Spleen (tissue), 11 donors: ENCODE measurements around the gene MCCD1. TPM values are rescaled to one million over a fixed set of nuclear protein-coding genes. Genes with fewer than 3 reads are reported as not detected.

Source experiments
- DNase-seq: peaks from one replicate; pipeline ENCODE4 v3.0.0-alpha.2; 2020
- H3K27ac ChIP-seq, 8 donors: fragments of 200-600 bp; sonication (generic) in 7 of 8; 1 replicate in 4 of 8; 2 replicates in 4 of 8; pipeline versions ENCODE4 v1.5.0 to v1.8.0; 2016 to 2021; ENCODE audit warnings: inconsistent platforms in 4 of 8, mild to moderate bottlenecking in 4 of 8, moderate library complexity in 1 of 8
- H3K27me3 ChIP-seq, 7 donors: fragments of 200-600 bp; sonication (generic) in 6 of 7; replicated peaks in 1 of 7; 1 replicate in 4 of 7; 2 replicates in 3 of 7; pipeline versions ENCODE4 v1.5.0 to v1.8.0; 2016 to 2021; ENCODE audit warnings: inconsistent platforms in 3 of 7, mild to moderate bottlenecking in 1 of 7
- H3K36me3 ChIP-seq, 6 donors: fragments of 200-600 bp; sonication (generic) in 5 of 6; 1 replicate in 4 of 6; 2 replicates in 2 of 6; pipeline versions ENCODE4 v1.5.0 to v1.8.0; 2016 to 2021; ENCODE audit warnings: inconsistent platforms in 2 of 6
- H3K4me1 ChIP-seq, 6 donors: fragments of 200-600 bp; sonication (generic) in 5 of 6; 1 replicate in 3 of 6; 2 replicates in 3 of 6; pipeline versions ENCODE4 v1.5.0 to v1.8.0; 2016 to 2021; ENCODE audit warnings: inconsistent platforms in 3 of 6
- H3K4me3 ChIP-seq, 8 donors: fragments of 200-600 bp; sonication (generic) in 7 of 8; 1 replicate in 4 of 8; 2 replicates in 4 of 8; pipeline versions ENCODE4 v1.5.0 to v1.8.0; 2016 to 2021; ENCODE audit warnings: inconsistent platforms in 4 of 8, mild to moderate bottlenecking in 4 of 8, moderate library complexity in 2 of 8
- H3K9me3 ChIP-seq, 8 donors: fragments of 200-600 bp; sonication (generic) in 7 of 8; 1 replicate in 4 of 8; 2 replicates in 4 of 8; pipeline versions ENCODE4 v1.5.0 to v1.8.0; 2016 to 2021; ENCODE audit warnings: inconsistent platforms in 4 of 8
- POLR2A ChIP-seq, 3 donors: fragments of 450-650 bp; IDR thresholded peaks; one replicate each; pipeline ENCODE4 v1.5.1; 2017; ENCODE audit warnings: antibody characterized with exemption in 3 of 3, mild to moderate bottlenecking in 1 of 3
- POLR2AphosphoS5 ChIP-seq, 3 donors: sonication (generic); formaldehyde crosslinking; IDR thresholded peaks; one replicate each; pipeline ENCODE4 v1.5.1; 2017; ENCODE audit warnings: antibody characterized with exemption in 3 of 3
- WGBS, 5 donors: extraction: QIAGEN DNeasy Blood & Tissue Kit in 3 of 5; methylation state at CpG; one replicate each; pipeline versions ENCODE4 v1.1.5 to v1.1.7; 2013 to 2018; 5-methylcytosine and 5-hydroxymethylcytosine counted together
- intact Hi-C: fragments of 100-400 bp; cut with DNase I; formaldehyde crosslinking; loops from one replicate; pipeline ENCODE4 v1.15.0; 2023; ENCODE audit warnings: low total_unique reads
- polyA plus RNA-seq, 3 donors: library from polyadenylated mRNA; stranded (reverse); fragments of 200-250 nt; gene quantifications; one replicate each; pipeline ENCODE4 v1.2.1, GENCODE V29; 2013
- total RNA-seq, 7 donors: library from RNA; depleted of rRNA in 3 of 7; stranded (reverse); fragments of >200 nt in 3 of 7; fragmentation: NEBNext Ultra II Directional in 4 of 7; extraction: Animal tissue kit (Norgen Biotek cat#: 25700) in 4 of 7; gene quantifications; one replicate each; pipeline versions ENCODE4 v1.1.0 to v1.2.1, GENCODE V29; 2016 to 2021
- TF ChIP-seq, protein P1 (sequence below), 11 experiments: fragments of 200-600 bp in 7 of 11; fragments of 450-650 bp in 4 of 11; sonication (generic) in 4 of 11; IDR thresholded peaks in 8 of 11; conservative IDR thresholded peaks in 3 of 11; 1 replicate in 7 of 11; 2 replicates in 4 of 11; pipeline versions ENCODE4 v1.4.0 to v1.8.0; 2016 to 2021; ENCODE audit warnings: antibody characterized with exemption in 11 of 11, inconsistent platforms in 4 of 11, mild to moderate bottlenecking in 1 of 11
- donor health status: healthy with polysubstance abuse.
- donor health status: DM: no; HTN: no; CAD: no; lungs with moderate emphysema.
- donor health status: DM: no; HTN: no; CAD: no.
- donor health status: Bipolar disorder and iron deficiency.
- donor health status: healthy.
- donor health status: DM: no; HTN: no; CAD: no.
- donor health status: DM: yes; HTN: yes; CAD: no.

MCCD1 gene
- total and polyA plus RNA-seq, 10 donors = not detected

DNA sequence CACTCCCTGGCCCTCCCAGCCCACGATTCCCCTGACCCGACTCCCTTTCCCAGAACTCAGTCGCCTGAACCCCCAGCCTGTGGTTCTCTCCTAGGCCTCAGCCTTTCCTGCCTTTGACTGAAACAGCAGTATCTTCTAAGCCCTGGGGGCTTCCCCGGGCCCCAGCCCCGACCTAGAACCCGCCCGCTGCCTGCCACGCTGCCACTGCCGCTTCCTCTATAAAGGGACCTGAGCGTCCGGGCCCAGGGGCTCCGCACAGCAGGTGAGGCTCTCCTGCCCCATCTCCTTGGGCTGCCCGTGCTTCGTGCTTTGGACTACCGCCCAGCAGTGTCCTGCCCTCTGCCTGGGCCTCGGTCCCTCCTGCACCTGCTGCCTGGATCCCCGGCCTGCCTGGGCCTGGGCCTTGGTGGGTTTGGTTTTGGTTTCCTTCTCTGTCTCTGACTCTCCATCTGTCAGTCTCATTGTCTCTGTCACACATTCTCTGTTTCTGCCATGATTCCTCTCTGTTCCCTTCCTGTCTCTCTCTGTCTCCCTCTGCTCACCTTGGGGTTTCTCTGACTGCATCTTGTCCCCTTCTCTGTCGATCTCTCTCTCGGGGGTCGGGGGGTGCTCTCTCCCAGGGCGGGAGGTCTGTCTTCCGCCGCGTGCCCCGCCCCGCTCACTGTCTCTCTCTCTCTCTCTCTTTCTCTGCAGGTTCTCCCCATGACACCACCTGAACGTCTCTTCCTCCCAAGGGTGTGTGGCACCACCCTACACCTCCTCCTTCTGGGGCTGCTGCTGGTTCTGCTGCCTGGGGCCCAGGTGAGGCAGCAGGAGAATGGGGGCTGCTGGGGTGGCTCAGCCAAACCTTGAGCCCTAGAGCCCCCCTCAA lies 43.5 kb downstream of the MCCD1 start, which contains the start of gene LTA:
LTA (plus strand) TSS at position 249 of the 871 bp plus-strand sequence; CDS start at position 703, 454 bp downstream.
- H3K36me3 ChIP-seq = peaks cover 0 to 8% (median 0%) of the 10 kb centered on the region in 6 donors
- TF ChIP-seq POLR2AphosphoS5 (IDR thresholded peaks at IDR 0.05) (peak; percentile 80 to 85 (median 85)), POLR2A (IDR thresholded peaks at IDR 0.05) (peak in 1 of 3 donors; percentile 58)
- TF ChIP-seq, protein P1, sequence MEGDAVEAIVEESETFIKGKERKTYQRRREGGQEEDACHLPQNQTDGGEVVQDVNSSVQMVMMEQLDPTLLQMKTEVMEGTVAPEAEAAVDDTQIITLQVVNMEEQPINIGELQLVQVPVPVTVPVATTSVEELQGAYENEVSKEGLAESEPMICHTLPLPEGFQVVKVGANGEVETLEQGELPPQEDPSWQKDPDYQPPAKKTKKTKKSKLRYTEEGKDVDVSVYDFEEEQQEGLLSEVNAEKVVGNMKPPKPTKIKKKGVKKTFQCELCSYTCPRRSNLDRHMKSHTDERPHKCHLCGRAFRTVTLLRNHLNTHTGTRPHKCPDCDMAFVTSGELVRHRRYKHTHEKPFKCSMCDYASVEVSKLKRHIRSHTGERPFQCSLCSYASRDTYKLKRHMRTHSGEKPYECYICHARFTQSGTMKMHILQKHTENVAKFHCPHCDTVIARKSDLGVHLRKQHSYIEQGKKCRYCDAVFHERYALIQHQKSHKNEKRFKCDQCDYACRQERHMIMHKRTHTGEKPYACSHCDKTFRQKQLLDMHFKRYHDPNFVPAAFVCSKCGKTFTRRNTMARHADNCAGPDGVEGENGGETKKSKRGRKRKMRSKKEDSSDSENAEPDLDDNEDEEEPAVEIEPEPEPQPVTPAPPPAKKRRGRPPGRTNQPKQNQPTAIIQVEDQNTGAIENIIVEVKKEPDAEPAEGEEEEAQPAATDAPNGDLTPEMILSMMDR (IDR thresholded peaks at IDR 0.05 in 8 of 11, conservative IDR thresholded peaks at IDR 0.05 in 3 of 11) = no peak
- no peaks in the 10 kb centered on the region for H3K9me3 ChIP-seq
- DNase-seq = peak; percentile 92
- H3K27ac ChIP-seq = peak within 1 kb of the TSS; percentile 64 to 98 (median 89)
- 47 to 68% (median 62%) methylated on average over 27 of the region's 27 CpGs for WGBS, 5 donors
- H3K4me3 ChIP-seq = peak within 1 kb of the TSS; percentile 16 to 71 (median 42)
- H3K27me3 ChIP-seq = no peaks in the 10 kb centered on the region
- intact Hi-C loops = no loop called here
- peaks cover 43 to 100% (median 83%) of the 10 kb centered on the region in 6 donors for H3K4me1 ChIP-seq

DNA sequence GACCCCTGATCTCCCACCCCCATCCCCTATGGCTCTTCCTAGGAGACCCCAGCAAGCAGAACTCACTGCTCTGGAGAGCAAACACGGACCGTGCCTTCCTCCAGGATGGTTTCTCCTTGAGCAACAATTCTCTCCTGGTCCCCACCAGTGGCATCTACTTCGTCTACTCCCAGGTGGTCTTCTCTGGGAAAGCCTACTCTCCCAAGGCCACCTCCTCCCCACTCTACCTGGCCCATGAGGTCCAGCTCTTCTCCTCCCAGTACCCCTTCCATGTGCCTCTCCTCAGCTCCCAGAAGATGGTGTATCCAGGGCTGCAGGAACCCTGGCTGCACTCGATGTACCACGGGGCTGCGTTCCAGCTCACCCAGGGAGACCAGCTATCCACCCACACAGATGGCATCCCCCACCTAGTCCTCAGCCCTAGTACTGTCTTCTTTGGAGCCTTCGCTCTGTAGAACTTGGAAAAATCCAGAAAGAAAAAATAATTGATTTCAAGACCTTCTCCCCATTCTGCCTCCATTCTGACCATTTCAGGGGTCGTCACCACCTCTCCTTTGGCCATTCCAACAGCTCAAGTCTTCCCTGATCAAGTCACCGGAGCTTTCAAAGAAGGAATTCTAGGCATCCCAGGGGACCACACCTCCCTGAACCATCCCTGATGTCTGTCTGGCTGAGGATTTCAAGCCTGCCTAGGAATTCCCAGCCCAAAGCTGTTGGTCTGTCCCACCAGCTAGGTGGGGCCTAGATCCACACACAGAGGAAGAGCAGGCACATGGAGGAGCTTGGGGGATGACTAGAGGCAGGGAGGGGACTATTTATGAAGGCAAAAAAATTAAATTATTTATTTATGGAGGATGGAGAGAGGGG lies 44.7 kb downstream of the MCCD1 start:
- WGBS, 5 donors = 84 to 95% (median 90%) methylated on average over 9 of the region's 9 CpGs
- peaks cover 45 to 100% (median 83%) of the 10 kb centered on the region in 6 donors for H3K4me1 ChIP-seq
- H3K9me3 ChIP-seq = no peaks in the 10 kb centered on the region
- peak overlapping the region in 1 of 8 donors; percentile 71 for H3K4me3 ChIP-seq
- intact Hi-C loops = no loop called here
- peak overlapping the region; percentile 36 to 98 (median 89) for H3K27ac ChIP-seq
- H3K36me3 ChIP-seq = peaks cover 0 to 20% (median 1%) of the 10 kb centered on the region in 6 donors
- H3K27me3 ChIP-seq = no peaks in the 10 kb centered on the region
- TF ChIP-seq, protein P1 (IDR thresholded peaks at IDR 0.05 in 8 of 11, conservative IDR thresholded peaks at IDR 0.05 in 3 of 11) = no peak
- TF ChIP-seq POLR2AphosphoS5 (IDR thresholded peaks at IDR 0.05) (no peak), POLR2A (IDR thresholded peaks at IDR 0.05) (no peak)
- DNase-seq = peak; percentile 58

DNA sequence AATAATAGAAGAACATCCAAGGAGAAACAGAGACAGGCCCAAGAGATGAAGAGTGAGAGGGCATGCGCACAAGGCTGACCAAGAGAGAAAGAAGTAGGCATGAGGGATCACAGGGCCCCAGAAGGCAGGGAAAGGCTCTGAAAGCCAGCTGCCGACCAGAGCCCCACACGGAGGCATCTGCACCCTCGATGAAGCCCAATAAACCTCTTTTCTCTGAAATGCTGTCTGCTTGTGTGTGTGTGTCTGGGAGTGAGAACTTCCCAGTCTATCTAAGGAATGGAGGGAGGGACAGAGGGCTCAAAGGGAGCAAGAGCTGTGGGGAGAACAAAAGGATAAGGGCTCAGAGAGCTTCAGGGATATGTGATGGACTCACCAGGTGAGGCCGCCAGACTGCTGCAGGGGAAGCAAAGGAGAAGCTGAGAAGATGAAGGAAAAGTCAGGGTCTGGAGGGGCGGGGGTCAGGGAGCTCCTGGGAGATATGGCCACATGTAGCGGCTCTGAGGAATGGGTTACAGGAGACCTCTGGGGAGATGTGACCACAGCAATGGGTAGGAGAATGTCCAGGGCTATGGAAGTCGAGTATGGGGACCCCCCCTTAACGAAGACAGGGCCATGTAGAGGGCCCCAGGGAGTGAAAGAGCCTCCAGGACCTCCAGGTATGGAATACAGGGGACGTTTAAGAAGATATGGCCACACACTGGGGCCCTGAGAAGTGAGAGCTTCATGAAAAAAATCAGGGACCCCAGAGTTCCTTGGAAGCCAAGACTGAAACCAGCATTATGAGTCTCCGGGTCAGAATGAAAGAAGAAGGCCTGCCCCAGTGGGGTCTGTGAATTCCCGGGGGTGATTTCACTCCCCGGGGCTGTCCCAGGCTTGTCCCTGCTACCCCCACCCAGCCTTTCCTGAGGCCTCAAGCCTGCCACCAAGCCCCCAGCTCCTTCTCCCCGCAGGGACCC lies 45.6 kb downstream of the MCCD1 start:
- Histone ChIP-seq H3K36me3 (peaks cover 0 to 22% (median 1%) of the 10 kb centered on the region in 6 donors), H3K4me3 (peak overlapping the region in 5 of 8 donors; percentile 60 to 97 (median 65)), H3K27ac (peak overlapping the region; percentile 75 to 98 (median 86)), H3K4me1 (peaks cover 39 to 100% (median 83%) of the 10 kb centered on the region in 6 donors), H3K27me3 (no peaks in the 10 kb centered on the region), H3K9me3 (no peaks in the 10 kb centered on the region)
- TF ChIP-seq POLR2AphosphoS5 (IDR thresholded peaks at IDR 0.05) (no peak), POLR2A (IDR thresholded peaks at IDR 0.05) (no peak)
- TF ChIP-seq, protein P1 (IDR thresholded peaks at IDR 0.05 in 8 of 11, conservative IDR thresholded peaks at IDR 0.05 in 3 of 11) = no peak
- no peak for DNase-seq
- WGBS, 5 donors = 60 to 79% (median 73%) methylated on average over 14 of the region's 14 CpGs
- intact Hi-C loops = no loop called here
